IPS-NIHi7 (cell line): ENCODE measurements around the gene CORO1A.
"Not testable (repeated sequence)": the region's sequence is repeated elsewhere in the genome, so short reads cannot be mapped to it uniquely, and the experiment has no call there.

Experiments used
- DNase-seq: peaks from one replicate; pipeline ENCODE4 v3.0.0; 2012; ENCODE audit warnings: mixed read lengths; ENCODE audit errors: extremely low spot score

CORO1A gene

DNA sequence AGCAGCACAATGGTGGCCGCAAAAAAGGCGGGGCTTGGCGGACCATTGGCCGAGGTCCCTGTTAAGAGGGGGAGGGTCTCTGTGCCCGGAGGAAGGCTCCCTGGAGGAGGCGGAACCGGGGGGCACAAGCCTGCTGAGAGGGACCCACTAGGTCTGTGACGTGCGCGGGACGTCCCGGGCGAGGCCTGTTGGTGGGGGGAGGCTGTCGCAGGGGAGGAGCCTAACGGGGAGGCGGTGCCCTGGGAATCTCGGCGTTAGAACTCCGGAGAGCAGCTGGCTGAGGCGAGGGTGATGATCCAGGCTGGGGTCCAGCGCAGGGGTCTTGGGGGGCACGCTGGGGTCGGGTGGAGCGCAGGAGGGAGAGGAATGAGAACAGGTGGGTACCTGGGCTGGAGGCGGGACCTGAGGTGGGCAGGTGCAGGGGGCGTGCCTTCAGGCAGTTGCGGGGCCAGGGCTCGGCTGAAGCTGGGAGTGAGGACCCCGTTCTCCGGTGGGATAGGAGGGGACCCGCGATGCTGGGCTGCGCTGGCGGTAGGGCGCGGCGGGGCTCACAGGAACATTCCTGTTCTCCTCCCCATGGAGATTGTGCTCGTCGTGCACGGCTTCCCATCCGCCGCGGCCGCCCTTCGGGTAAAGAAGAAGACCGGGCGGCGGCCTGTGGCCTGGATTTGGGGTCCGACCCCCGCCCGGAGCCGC, 22.3 kb downstream of the CORO1A start:
- DNase-seq, result not testable (repeated sequence)

DNA sequence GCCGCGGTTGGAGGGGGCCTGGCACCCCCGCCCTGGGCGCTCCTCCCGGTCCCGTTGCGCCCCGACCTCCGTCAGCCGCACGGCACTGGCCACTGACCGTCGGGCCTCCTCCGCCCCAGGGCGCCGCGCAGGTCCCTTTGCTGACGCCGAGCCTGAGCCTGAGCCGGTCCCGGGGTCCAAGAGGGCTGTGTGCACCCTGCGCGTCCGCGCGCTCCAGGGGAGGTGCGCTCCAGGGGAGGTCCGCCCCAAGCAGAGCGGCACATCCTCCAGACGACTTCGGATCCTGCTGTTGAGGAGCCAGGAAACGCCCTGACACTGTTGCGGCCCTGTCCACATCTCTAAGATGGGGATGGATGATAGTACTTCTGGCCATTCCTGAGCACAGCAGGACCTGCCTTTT, 22.9 kb downstream of the CORO1A start:
- DNase-seq, result not testable (repeated sequence)

DNA sequence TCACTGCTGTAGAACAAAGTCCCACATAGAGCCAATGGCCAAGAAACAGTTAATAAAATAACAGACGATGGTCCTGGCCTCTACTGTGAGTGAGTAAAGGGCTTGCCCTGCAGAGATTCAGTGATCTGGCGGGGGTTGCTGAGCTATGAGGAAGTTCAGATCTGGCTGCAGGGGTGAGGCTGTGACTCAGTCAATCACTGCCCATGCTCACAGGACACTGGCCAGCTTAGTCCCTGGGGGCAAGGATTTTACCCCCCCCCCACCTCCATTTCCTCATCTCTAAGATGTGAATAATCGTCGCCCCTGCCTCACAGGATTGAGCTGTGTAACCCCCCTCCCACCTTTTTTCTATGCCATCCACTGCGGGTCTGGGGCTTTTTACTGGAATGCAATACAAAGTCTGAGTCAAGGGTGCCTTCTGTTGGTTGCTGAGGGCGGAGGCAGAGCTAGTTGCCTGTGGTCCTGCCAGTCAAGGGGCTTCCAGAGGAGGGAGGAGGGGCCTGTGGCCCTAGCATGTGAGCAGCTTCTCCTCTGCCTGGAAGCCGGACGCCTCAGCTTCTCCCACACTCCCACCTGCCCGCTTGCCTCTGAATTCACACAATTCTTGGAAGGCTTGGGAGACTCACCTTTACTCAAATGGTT, 23.8 kb downstream of the CORO1A start:
- not testable (repeated sequence) for DNase-seq

DNA sequence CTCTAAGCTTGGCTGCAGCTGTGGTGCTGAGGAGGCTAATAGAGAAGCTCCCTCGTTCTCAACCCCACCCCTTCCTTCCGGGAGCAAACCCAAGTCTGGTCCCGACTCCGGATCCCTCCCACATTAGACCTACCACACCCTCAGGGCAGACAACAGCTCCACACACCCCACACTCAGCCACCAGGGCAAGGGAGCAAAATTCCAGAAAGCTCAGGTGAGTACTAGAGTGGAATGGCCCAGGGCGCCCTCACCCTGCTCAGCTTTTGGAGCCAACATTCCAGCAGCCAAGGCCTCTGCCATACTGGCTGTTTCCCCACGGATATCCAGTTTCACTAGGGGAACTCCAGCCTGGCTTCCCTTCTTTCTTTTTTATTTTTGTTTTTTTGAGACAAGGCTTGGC, 25.6 kb downstream of the CORO1A start:
- DNase-seq, result not testable (repeated sequence)

DNA sequence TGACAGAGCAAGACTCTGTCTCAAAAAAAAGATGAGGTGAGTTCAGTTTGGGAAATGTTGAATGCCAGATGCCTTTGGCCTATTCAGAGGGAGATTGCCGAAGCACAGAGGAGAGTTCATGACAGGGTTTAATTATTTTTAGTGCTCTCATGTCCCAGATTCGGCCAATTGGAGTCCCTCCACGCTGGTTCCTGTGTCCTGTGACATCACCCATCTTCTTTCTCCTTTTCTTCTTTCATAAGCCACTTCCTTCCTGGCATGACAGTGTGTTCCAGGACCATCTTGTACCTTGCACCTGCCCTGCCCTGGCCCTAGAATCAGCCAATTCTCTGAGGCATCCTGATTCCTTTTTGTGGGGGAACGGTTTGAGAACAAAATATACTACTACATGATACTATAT, 28.0 kb downstream of the CORO1A start:
- DNase-seq, result not testable (repeated sequence)

DNA sequence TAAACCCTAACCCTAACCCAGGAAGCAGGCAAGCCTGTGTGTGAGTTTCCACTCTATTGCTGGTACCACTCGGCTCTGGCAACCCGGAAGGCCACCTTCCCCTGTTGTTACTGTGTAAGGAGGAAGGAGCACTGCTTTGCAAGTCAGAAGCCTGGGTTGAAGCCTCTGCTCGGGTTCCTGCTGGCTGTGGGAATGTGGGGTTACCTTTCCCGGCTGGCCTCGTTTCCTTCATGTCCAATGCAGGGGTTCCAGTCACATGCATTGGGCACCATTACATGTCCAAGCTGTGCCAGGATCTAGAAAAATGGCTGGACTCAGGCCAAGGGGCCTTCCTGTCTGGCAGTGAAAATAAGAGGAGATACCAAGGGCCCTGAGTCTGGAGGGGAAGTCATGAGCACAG, 33.7 kb downstream of the CORO1A start:
- not testable (repeated sequence) for DNase-seq
